Measurements from ENCODE around the gene MT1X.
A peak's percentile ranks its signal among the peaks of the same experiment; 100 is the strongest.

Gene MT1X

GRCh38 chr16:56649820-56650219, 32.5 kb upstream of the MT1X start:
- WGBS (ENCODE audit: extremely low coverage, insufficient coverage, insufficient read length): no CpG with 5 or more reads among the region's 3 CpGs
- Histone ChIP-seq H3K18ac (ENCODE audit: low read length) (no peak overlapping the region), H2BK5ac (ENCODE audit: low read depth, low read length, poor library complexity) (no peak overlapping the region)

GRCh38 chr16:56651586-56651985, 30.7 kb upstream of the MT1X start, which contains the start of gene MT1B:
TSS of gene MT1B (plus strand) at chr16:56651886. CDS start at chr16:56651954, 68 bp downstream.
- Histone ChIP-seq H2AFZ (ENCODE audit: insufficient read depth, low read length, poor library complexity) (no peak within 1 kb of the TSS), H4K91ac (ENCODE audit: low read depth, low read length) (no peak within 1 kb of the TSS), H3K4me2 (ENCODE audit: low read length) (no peak within 1 kb of the TSS), H3K27me3 (ENCODE audit: insufficient read depth, low read length) (peaks cover 25% of the 10 kb centered on the region), H3K23ac (ENCODE audit: low read length) (no peak within 1 kb of the TSS), H2BK5ac (ENCODE audit: low read depth, low read length, poor library complexity) (no peak within 1 kb of the TSS), H2BK120ac (ENCODE audit: insufficient read depth, low read length, poor library complexity) (no peak within 1 kb of the TSS), H4K8ac (ENCODE audit: low read depth, low read length) (no peak within 1 kb of the TSS), H2BK12ac (ENCODE audit: low read length) (no peak within 1 kb of the TSS), H3K18ac (ENCODE audit: low read length) (no peak within 1 kb of the TSS), H3K27ac (ENCODE audit: low read depth, low read length) (no peak within 1 kb of the TSS), H3K4me3 (ENCODE audit: low read depth, low read length) (no peak within 1 kb of the TSS), H3K4me1 (ENCODE audit: control insufficient read depth in 1 of 2, insufficient read depth in 2 of 2, low read length in 2 of 2) (no peaks in the 10 kb centered on the region), H4K12ac (ENCODE audit: low read depth, low read length) (no peak within 1 kb of the TSS), H2AK5ac (ENCODE audit: low read length) (no peak within 1 kb of the TSS), H3K9me3 (ENCODE audit: insufficient read depth, low read depth, low read length) (no peaks in the 10 kb centered on the region), H3K79me2 (ENCODE audit: control insufficient read depth, insufficient read depth, low read length, poor library complexity) (no peaks in the 10 kb centered on the region), H3K14ac (ENCODE audit: low read length) (no peak within 1 kb of the TSS), H3K36me3 (ENCODE audit: control insufficient read depth in 1 of 2, insufficient read depth in 2 of 2, low read length in 2 of 2) (no peaks in the 10 kb centered on the region), H3K4ac (ENCODE audit: low read depth, low read length) (no peak within 1 kb of the TSS), H3K9ac (ENCODE audit: low read length) (no peak within 1 kb of the TSS), H3K79me1 (ENCODE audit: low read length) (no peaks in the 10 kb centered on the region)
- no CpG with 5 or more reads among the region's 7 CpGs for WGBS (ENCODE audit: extremely low coverage, insufficient coverage, insufficient read length)
- DNase-seq: no peak

More at GRCh38 chr16:56649820-56650219, 32.5 kb upstream of the MT1X start:
- Histone ChIP-seq H3K4me2 (ENCODE audit: low read length) (no peak overlapping the region), H2BK120ac (ENCODE audit: insufficient read depth, low read length, poor library complexity) (no peak overlapping the region), H3K79me1 (ENCODE audit: low read length) (no peaks in the 10 kb centered on the region), H3K27me3 (ENCODE audit: insufficient read depth, low read length) (peaks cover 28% of the 10 kb centered on the region), H3K27ac (ENCODE audit: low read depth, low read length) (no peak overlapping the region), H3K9ac (ENCODE audit: low read length) (no peak overlapping the region), H3K4me1 (ENCODE audit: control insufficient read depth in 1 of 2, insufficient read depth in 2 of 2, low read length in 2 of 2) (no peaks in the 10 kb centered on the region), H3K4me3 (ENCODE audit: low read depth, low read length) (no peak overlapping the region), H4K8ac (ENCODE audit: low read depth, low read length) (no peak overlapping the region), H3K79me2 (ENCODE audit: control insufficient read depth, insufficient read depth, low read length, poor library complexity) (no peaks in the 10 kb centered on the region), H3K23ac (ENCODE audit: low read length) (no peak overlapping the region), H3K4ac (ENCODE audit: low read depth, low read length) (no peak overlapping the region), H2AFZ (ENCODE audit: insufficient read depth, low read length, poor library complexity) (no peak overlapping the region), H3K14ac (ENCODE audit: low read length) (no peak overlapping the region), H2AK5ac (ENCODE audit: low read length) (no peak overlapping the region), H4K91ac (ENCODE audit: low read depth, low read length) (no peak overlapping the region), H4K12ac (ENCODE audit: low read depth, low read length) (no peak overlapping the region), H2BK12ac (ENCODE audit: low read length) (no peak overlapping the region), H3K36me3 (ENCODE audit: control insufficient read depth in 1 of 2, insufficient read depth in 2 of 2, low read length in 2 of 2) (no peaks in the 10 kb centered on the region), H3K9me3 (ENCODE audit: insufficient read depth, low read depth, low read length) (no peaks in the 10 kb centered on the region)
- DNase-seq: peak; percentile 69 to 97

- Histone ChIP-seq H4K12ac (ENCODE audit: low read depth, low read length) (no peak overlapping the region), H3K27me3 (ENCODE audit: insufficient read depth, low read length) (peaks cover 18% of the 10 kb centered on the region), H4K91ac (ENCODE audit: low read depth, low read length) (no peak overlapping the region), H3K4me3 (ENCODE audit: low read depth, low read length) (no peak overlapping the region), H3K9ac (ENCODE audit: low read length) (no peak overlapping the region), H2AK5ac (ENCODE audit: low read length) (no peak overlapping the region), H2BK120ac (ENCODE audit: insufficient read depth, low read length, poor library complexity) (no peak overlapping the region), H3K4me2 (ENCODE audit: low read length) (no peak overlapping the region), H3K14ac (ENCODE audit: low read length) (no peak overlapping the region), H3K36me3 (ENCODE audit: control insufficient read depth in 1 of 2, insufficient read depth in 2 of 2, low read length in 2 of 2) (no peaks in the 10 kb centered on the region), H3K23ac (ENCODE audit: low read length) (no peak overlapping the region), H2BK5ac (ENCODE audit: low read depth, low read length, poor library complexity) (no peak overlapping the region), H2AFZ (ENCODE audit: insufficient read depth, low read length, poor library complexity) (no peak overlapping the region), H3K79me1 (ENCODE audit: low read length) (peaks cover under 1% of the 10 kb centered on the region), H3K79me2 (ENCODE audit: control insufficient read depth, insufficient read depth, low read length, poor library complexity) (no peaks in the 10 kb centered on the region), H3K18ac (ENCODE audit: low read length) (no peak overlapping the region), H3K27ac (ENCODE audit: low read depth, low read length) (no peak overlapping the region), H3K4me1 (ENCODE audit: control insufficient read depth in 1 of 2, insufficient read depth in 2 of 2, low read length in 2 of 2) (peaks cover 3% of the 10 kb centered on the region in 2 experiments), H3K9me3 (ENCODE audit: insufficient read depth, low read depth, low read length) (peaks cover 2% of the 10 kb centered on the region), H4K8ac (ENCODE audit: low read depth, low read length) (no peak overlapping the region), H3K4ac (ENCODE audit: low read depth, low read length) (no peak overlapping the region), H2BK12ac (ENCODE audit: low read length) (no peak overlapping the region)
- DNase-seq: no peak
- WGBS (ENCODE audit: extremely low coverage, insufficient coverage, insufficient read length): no CpG with 5 or more reads among the region's 1 CpG
Measured at GRCh38 chr16:56652600-56652999, 29.7 kb upstream of the MT1X start.

- H4K12ac ChIP-seq (ENCODE audit: low read depth, low read length): no peak overlapping the region
- H2AK5ac ChIP-seq (ENCODE audit: low read length): no peak overlapping the region
- no peak overlapping the region for H3K27ac ChIP-seq (ENCODE audit: low read depth, low read length)
- no peak overlapping the region for H3K23ac ChIP-seq (ENCODE audit: low read length)
- peaks cover 2% of the 10 kb centered on the region for H3K79me1 ChIP-seq (ENCODE audit: low read length)
- H4K8ac ChIP-seq (ENCODE audit: low read depth, low read length): no peak overlapping the region
- H3K9me3 ChIP-seq (ENCODE audit: insufficient read depth, low read depth, low read length): peaks cover 2% of the 10 kb centered on the region
- H3K27me3 ChIP-seq (ENCODE audit: insufficient read depth, low read length): peaks cover 16% of the 10 kb centered on the region
- H4K91ac ChIP-seq (ENCODE audit: low read depth, low read length): no peak overlapping the region
- no peak for DNase-seq
- H3K4me2 ChIP-seq (ENCODE audit: low read length): no peak overlapping the region
- H3K4me1 ChIP-seq (ENCODE audit: control insufficient read depth in 1 of 2, insufficient read depth in 2 of 2, low read length in 2 of 2): peaks cover 7 to 8% of the 10 kb centered on the region in 2 experiments
- H3K18ac ChIP-seq (ENCODE audit: low read length): no peak overlapping the region
- no peaks in the 10 kb centered on the region for H3K79me2 ChIP-seq (ENCODE audit: control insufficient read depth, insufficient read depth, low read length, poor library complexity)
- H2BK12ac ChIP-seq (ENCODE audit: low read length): no peak overlapping the region
- no peak overlapping the region for H2BK5ac ChIP-seq (ENCODE audit: low read depth, low read length, poor library complexity)
- no peak overlapping the region for H3K14ac ChIP-seq (ENCODE audit: low read length)
- no peak overlapping the region for H3K9ac ChIP-seq (ENCODE audit: low read length)
- H2AFZ ChIP-seq (ENCODE audit: insufficient read depth, low read length, poor library complexity): no peak overlapping the region
- H3K4me3 ChIP-seq (ENCODE audit: low read depth, low read length): no peak overlapping the region
- H3K4ac ChIP-seq (ENCODE audit: low read depth, low read length): no peak overlapping the region
- no peaks in the 10 kb centered on the region for H3K36me3 ChIP-seq (ENCODE audit: control insufficient read depth in 1 of 2, insufficient read depth in 2 of 2, low read length in 2 of 2)
- WGBS (ENCODE audit: extremely low coverage, insufficient coverage, insufficient read length): no CpG with 5 or more reads among the region's 7 CpGs
- no peak overlapping the region for H2BK120ac ChIP-seq (ENCODE audit: insufficient read depth, low read length, poor library complexity)
Measured at GRCh38 chr16:56653218-56653617, 29.1 kb upstream of the MT1X start.

All from trophoblast cell (in vitro differentiated cells and primary cell).